HepG2 (cell line): ENCODE data around the gene LHX3. TPM values are rescaled to one million over a fixed set of nuclear protein-coding genes. Genes with fewer than 3 reads are reported as not detected.

Experiments used
- ATAC-seq: fragments of 200-7000 bp; cut with Tn5 transposase; 3 replicates; pipeline ENCODE4 v1.9.1; 2020; ENCODE audit warnings: mild to moderate bottlenecking, moderate library complexity
- BruUV-seq: library from RNA; stranded (reverse); fragments of 400-500 nt; replicated peaks from 2 replicates; lab custom pipeline; 2021; lab: Mats Ljungman, UMichigan
- CTCF ChIA-PET: fragments of 300-600 bp; formaldehyde crosslinking; extraction: SDS; loops from one replicate; lab custom pipeline; 2021; ENCODE audit warnings: low total read pairs, inconsistent platforms, low intra/inter-chr PET ratio; lab: Yijun Ruan, JAX
- POLR2A ChIA-PET: fragments of 350-600 bp; sonication (Branson Sonifier 250); formaldehyde crosslinking; loops from one replicate; lab custom pipeline; 2020; ENCODE audit warnings: antibody characterized with exemption, inconsistent platforms; lab: Yijun Ruan, JAX
- DNase-seq: peaks from one replicate; pipeline ENCODE4 v3.0.0-alpha.2; 2015; ENCODE audit warnings: low spot score
- FAIRE-seq: peaks from 3 replicates; lab custom pipeline; 2011; peaks lifted over from hg19 to GRCh38; lab: Jason Lieb, UNC
- H2AFZ ChIP-seq: one replicate; pipeline ENCODE4 v1.6.1; 2011; ENCODE audit warnings: low read length, inconsistent platforms
- H3K27ac ChIP-seq: fragments of 300-600 bp; 3 replicates; pipeline ENCODE4 v1.8.0; 2011; ENCODE audit warnings: mixed run types, mild to moderate bottlenecking, mixed read lengths, low read length, inconsistent platforms; ENCODE audit not compliant: insufficient read depth; ENCODE audit errors: extremely low read length
- H3K27me3 ChIP-seq, 2 experiments: fragments of 200-600 bp in 1 of 2; 2 replicates in 1 of 2; 3 replicates in 1 of 2; pipeline versions ENCODE4 v1.6.0 to v1.8.0; 2011; ENCODE audit warnings: low read length in 2 of 2, mild to moderate bottlenecking in 2 of 2, moderate library complexity in 2 of 2, inconsistent platforms in 1 of 2; ENCODE audit not compliant: insufficient read depth in 2 of 2, control insufficient read depth in 1 of 2
- H3K36me3 ChIP-seq, 2 experiments: fragments of 200-600 bp in 1 of 2; replicated peaks in 1 of 2; 2 replicates in 1 of 2; 3 replicates in 1 of 2; pipeline versions ENCODE4 v1.5.1 to v1.8.0; 2011; ENCODE audit warnings: low read length in 2 of 2, inconsistent platforms in 1 of 2; ENCODE audit not compliant: insufficient read depth in 2 of 2, control insufficient read depth in 1 of 2
- H3K4me1 ChIP-seq: 2 replicates; pipeline ENCODE4 v1.5.1; 2012; ENCODE audit warnings: low read length, inconsistent platforms; ENCODE audit not compliant: insufficient read depth
- H3K4me2 ChIP-seq: 2 replicates; pipeline ENCODE4 v1.6.0; 2011; ENCODE audit warnings: low read depth, low read length, inconsistent platforms
- H3K4me3 ChIP-seq, 3 experiments: fragments of 200-600 bp in 1 of 3; sonication (generic), shearing (Covaris generic) in 1 of 3; replicated peaks in 1 of 3; 2 replicates each; pipeline ENCODE4 v1.5.1; 2011 to 2016; ENCODE audit warnings: low read length in 3 of 3, inconsistent platforms in 2 of 3, low read depth in 2 of 3, mild to moderate bottlenecking in 2 of 3, control low read depth in 1 of 3, mixed read lengths in 1 of 3; ENCODE audit not compliant: insufficient read depth in 1 of 3
- H3K79me2 ChIP-seq: one replicate; pipeline ENCODE4 v1.6.1; 2011; ENCODE audit warnings: low read length, inconsistent platforms; ENCODE audit not compliant: insufficient read depth
- H3K9ac ChIP-seq: 2 replicates; pipeline ENCODE4 v1.6.0; 2011; ENCODE audit warnings: mild to moderate bottlenecking, low read depth, low read length, inconsistent platforms; ENCODE audit not compliant: insufficient read depth
- H3K9me3 ChIP-seq: 2 replicates; pipeline ENCODE4 v1.5.1; 2012; ENCODE audit warnings: mild to moderate bottlenecking, low read length
- H4K20me1 ChIP-seq: 2 replicates; pipeline ENCODE4 v1.6.0; 2011; ENCODE audit warnings: inconsistent platforms, mild to moderate bottlenecking, low read length, moderate library complexity; ENCODE audit not compliant: insufficient read depth
- BCL6 ChIP-seq: IDR thresholded peaks from 2 replicates; pipeline ENCODE4 v1.6.1; 2016; ENCODE audit warnings: missing genetic modification reagents, missing compliant biosample characterization
- CEBPB ChIP-seq: IDR thresholded peaks from 2 replicates; pipeline ENCODE4 v1.6.1; 2011; ENCODE audit warnings: low read depth, low read length, improper control_type of control experiment, borderline replicate concordance
- CENPX ChIP-seq: sonication (generic); formaldehyde crosslinking; IDR thresholded peaks from 2 replicates; pipeline ENCODE4 v1.9.0; 2021; ENCODE audit warnings: mild to moderate bottlenecking, missing genetic modification reagents, moderate library complexity
- CHD2 ChIP-seq: IDR thresholded peaks from 2 replicates; pipeline ENCODE4 v1.6.1; 2011; ENCODE audit warnings: low read depth, low read length, improper control_type of control experiment
- HNRNPL ChIP-seq: fragments of 200-400 bp; formaldehyde crosslinking; IDR thresholded peaks from 2 replicates; pipeline ENCODE4 v1.6.1; 2017; ENCODE audit warnings: mild to moderate bottlenecking, low read depth, low read length
- NFATC3 ChIP-seq: sonication (generic); formaldehyde crosslinking; IDR thresholded peaks from 2 replicates; pipeline ENCODE4 v1.5.1; 2020; ENCODE audit warnings: mild to moderate bottlenecking, missing genetic modification reagents
- PAX8 ChIP-seq: sonication (generic); formaldehyde crosslinking; IDR thresholded peaks from 2 replicates; pipeline ENCODE4 v1.8.0; 2022; ENCODE audit warnings: mild to moderate bottlenecking, missing genetic modification reagents, borderline replicate concordance
- SALL1 ChIP-seq: sonication (generic); formaldehyde crosslinking; IDR thresholded peaks from 2 replicates; pipeline ENCODE4 v1.8.0; 2022; ENCODE audit warnings: mild to moderate bottlenecking, missing genetic modification reagents
- ZEB1 ChIP-seq: IDR thresholded peaks from 2 replicates; pipeline ENCODE4 v1.6.1; 2012; ENCODE audit warnings: mild to moderate bottlenecking, low read depth, inconsistent platforms; ENCODE audit not compliant: insufficient replicate concordance
- ZFP90 ChIP-seq: sonication (generic); formaldehyde crosslinking; IDR thresholded peaks from 2 replicates; pipeline ENCODE4 v1.8.0; 2022; ENCODE audit warnings: missing genetic modification reagents, mild to moderate bottlenecking, inconsistent platforms, borderline replicate concordance
- ZMYM2 ChIP-seq: sonication (generic); formaldehyde crosslinking; IDR thresholded peaks from 2 replicates; pipeline ENCODE4 v1.8.0; 2022; ENCODE audit warnings: mild to moderate bottlenecking, missing genetic modification reagents
- ZNF367 ChIP-seq: sonication (generic); formaldehyde crosslinking; IDR thresholded peaks from 2 replicates; pipeline ENCODE4 v1.4.0; 2020; ENCODE audit warnings: missing genetic modification reagents, borderline replicate concordance
- WGBS: methylation state at CpG from one replicate; pipeline ENCODE4 v1.1.6; 2017; ENCODE audit warnings: low lambda C conversion rate; 5-methylcytosine and 5-hydroxymethylcytosine counted together
- in situ Hi-C: cut with HindIII; loops from 2 replicates; pipeline ENCODE4 v1.10.0; 2017; ENCODE audit warnings: low pct_unique_long_range_greater_than_20kb; ENCODE audit not compliant: extremely low pct_ligation_motif_present
- intact Hi-C: fragments of 100-400 bp; cut with micrococcal nuclease; formaldehyde crosslinking; loops from one replicate; pipeline ENCODE4 v1.10.0; 2022; ENCODE audit not compliant: unreplicated experiment
- polyA plus RNA-seq, 8 experiments: library from polyadenylated mRNA; depleted of rRNA in 3 of 8; stranded (reverse) in 7 of 8; unstranded in 1 of 8; fragments of >200 nt; fragmentation: Illumina TruSeq in 4 of 8; extraction: Trizol in 4 of 8; gene quantifications; 2 replicates each; pipeline versions ENCODE4 v1.2.1 to v1.2.3, GENCODE V29; 2011 to 2016; ENCODE audit warnings: low read depth in 4 of 8, missing spikeins in 1 of 8, mixed read lengths in 1 of 8; ENCODE audit not compliant: insufficient read depth in 1 of 8
- total RNA-seq, 5 experiments: library from RNA; depleted of rRNA; stranded (reverse); fragments of >200 nt; fragmentation: Illumina TruSeq; extraction: Trizol; gene quantifications; 2 replicates each; pipeline ENCODE4 v1.2.3, GENCODE V29; 2016; ENCODE audit warnings: low read depth in 1 of 5
- TF ChIP-seq, protein P1 (sequence below), 2 experiments: sonication (generic) in 1 of 2; formaldehyde crosslinking in 1 of 2; IDR thresholded peaks; 2 replicates each; pipeline versions ENCODE4 v1.5.1 to v1.6.1; 2011 to 2020; ENCODE audit warnings: borderline replicate concordance in 1 of 2, low read depth in 1 of 2, low read length in 1 of 2, mild to moderate bottlenecking in 1 of 2, missing genetic modification reagents in 1 of 2, moderate library complexity in 1 of 2
- TF ChIP-seq, protein P2 (sequence below): sonication (generic); formaldehyde crosslinking; IDR thresholded peaks from 2 replicates; pipeline ENCODE4 v1.9.0; 2021; ENCODE audit warnings: mild to moderate bottlenecking, missing genetic modification reagents

Gene LHX3
- total and polyA plus RNA-seq, 2 of the 13 experiments (the other 11 are each of a cell fraction or from before 2014, with no cell fraction given): not detected

DNA sequence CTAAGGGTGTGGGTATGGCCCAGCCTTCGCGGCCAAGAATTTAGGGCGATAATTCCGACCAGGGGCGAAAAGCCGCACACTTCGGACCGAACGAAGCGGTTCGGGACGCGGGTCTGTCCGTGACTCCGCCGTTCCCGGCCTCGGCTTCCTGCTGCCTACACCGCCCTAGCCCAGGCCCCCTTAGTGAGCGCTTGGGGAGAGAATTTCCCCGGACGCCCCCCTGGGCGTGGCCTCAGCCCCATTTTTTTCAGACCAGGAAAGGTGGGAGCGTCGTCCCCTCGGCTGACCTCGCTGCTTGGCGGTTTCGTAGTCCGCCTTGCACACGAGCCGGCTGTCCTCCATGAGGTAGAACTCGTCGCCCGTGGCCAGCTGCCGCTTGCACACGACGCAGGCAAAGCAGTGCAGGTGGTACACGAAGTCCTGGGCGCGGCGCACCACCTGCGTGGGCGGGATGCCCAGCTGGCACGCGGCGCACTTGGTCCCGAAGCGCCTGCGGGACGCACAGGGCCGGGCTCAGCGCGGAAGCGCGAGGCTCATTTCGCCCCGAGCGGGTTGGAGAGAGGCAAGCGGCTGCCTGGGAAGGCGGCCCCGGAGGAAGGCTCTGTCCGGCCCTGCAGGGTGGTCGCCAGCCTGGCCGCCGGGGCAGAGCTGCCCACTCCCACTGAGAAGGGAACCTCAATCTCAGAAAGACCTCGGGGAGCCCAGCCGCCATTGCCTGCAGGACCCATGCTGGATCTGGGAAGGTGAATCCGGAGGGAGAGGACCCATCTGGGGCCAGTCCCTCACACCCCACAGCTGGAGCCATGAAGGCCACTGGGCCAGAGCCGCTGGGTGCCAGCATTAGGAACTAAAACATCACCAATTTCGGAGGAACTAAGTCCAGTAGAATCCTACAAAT is 5.3 kb downstream of the LHX3 start:
- no peaks in the 10 kb centered on the region for H3K9me3 ChIP-seq
- TF ChIP-seq BCL6 (no peak), HNRNPL (no peak), SALL1 (CRISPR knock-in tag) (no peak), ZNF367 (CRISPR knock-in tag) (no peak), ZEB1 (no peak), PAX8 (CRISPR knock-in tag) (no peak), CHD2 (no peak), NFATC3 (CRISPR knock-in tag) (no peak), ZMYM2 (CRISPR knock-in tag) (no peak), CEBPB (no peak), ZFP90 (CRISPR knock-in tag) (no peak), CENPX (CRISPR knock-in tag) (no peak)
- TF ChIP-seq, protein P1, sequence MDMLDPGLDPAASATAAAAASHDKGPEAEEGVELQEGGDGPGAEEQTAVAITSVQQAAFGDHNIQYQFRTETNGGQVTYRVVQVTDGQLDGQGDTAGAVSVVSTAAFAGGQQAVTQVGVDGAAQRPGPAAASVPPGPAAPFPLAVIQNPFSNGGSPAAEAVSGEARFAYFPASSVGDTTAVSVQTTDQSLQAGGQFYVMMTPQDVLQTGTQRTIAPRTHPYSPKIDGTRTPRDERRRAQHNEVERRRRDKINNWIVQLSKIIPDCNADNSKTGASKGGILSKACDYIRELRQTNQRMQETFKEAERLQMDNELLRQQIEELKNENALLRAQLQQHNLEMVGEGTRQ (IDR thresholded peaks at IDR 0.05; ENCODE audit: low read depth, low read length): no peak
- TF ChIP-seq, protein P1 (CRISPR knock-in tag; IDR thresholded peaks at IDR 0.05; ENCODE audit: borderline replicate concordance): no peak
- TF ChIP-seq, protein P2, sequence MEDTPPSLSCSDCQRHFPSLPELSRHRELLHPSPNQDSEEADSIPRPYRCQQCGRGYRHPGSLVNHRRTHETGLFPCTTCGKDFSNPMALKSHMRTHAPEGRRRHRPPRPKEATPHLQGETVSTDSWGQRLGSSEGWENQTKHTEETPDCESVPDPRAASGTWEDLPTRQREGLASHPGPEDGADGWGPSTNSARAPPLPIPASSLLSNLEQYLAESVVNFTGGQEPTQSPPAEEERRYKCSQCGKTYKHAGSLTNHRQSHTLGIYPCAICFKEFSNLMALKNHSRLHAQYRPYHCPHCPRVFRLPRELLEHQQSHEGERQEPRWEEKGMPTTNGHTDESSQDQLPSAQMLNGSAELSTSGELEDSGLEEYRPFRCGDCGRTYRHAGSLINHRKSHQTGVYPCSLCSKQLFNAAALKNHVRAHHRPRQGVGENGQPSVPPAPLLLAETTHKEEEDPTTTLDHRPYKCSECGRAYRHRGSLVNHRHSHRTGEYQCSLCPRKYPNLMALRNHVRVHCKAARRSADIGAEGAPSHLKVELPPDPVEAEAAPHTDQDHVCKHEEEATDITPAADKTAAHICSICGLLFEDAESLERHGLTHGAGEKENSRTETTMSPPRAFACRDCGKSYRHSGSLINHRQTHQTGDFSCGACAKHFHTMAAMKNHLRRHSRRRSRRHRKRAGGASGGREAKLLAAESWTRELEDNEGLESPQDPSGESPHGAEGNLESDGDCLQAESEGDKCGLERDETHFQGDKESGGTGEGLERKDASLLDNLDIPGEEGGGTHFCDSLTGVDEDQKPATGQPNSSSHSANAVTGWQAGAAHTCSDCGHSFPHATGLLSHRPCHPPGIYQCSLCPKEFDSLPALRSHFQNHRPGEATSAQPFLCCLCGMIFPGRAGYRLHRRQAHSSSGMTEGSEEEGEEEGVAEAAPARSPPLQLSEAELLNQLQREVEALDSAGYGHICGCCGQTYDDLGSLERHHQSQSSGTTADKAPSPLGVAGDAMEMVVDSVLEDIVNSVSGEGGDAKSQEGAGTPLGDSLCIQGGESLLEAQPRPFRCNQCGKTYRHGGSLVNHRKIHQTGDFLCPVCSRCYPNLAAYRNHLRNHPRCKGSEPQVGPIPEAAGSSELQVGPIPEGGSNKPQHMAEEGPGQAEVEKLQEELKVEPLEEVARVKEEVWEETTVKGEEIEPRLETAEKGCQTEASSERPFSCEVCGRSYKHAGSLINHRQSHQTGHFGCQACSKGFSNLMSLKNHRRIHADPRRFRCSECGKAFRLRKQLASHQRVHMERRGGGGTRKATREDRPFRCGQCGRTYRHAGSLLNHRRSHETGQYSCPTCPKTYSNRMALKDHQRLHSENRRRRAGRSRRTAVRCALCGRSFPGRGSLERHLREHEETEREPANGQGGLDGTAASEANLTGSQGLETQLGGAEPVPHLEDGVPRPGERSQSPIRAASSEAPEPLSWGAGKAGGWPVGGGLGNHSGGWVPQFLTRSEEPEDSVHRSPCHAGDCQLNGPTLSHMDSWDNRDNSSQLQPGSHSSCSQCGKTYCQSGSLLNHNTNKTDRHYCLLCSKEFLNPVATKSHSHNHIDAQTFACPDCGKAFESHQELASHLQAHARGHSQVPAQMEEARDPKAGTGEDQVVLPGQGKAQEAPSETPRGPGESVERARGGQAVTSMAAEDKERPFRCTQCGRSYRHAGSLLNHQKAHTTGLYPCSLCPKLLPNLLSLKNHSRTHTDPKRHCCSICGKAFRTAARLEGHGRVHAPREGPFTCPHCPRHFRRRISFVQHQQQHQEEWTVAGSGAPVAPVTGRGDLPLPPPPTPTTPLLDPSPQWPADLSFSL (CRISPR knock-in tag): no peak
- H4K20me1 ChIP-seq: peaks cover 16% of the 10 kb centered on the region; the same call in 1 of the 2 replicates
- no peaks in the 10 kb centered on the region for H3K36me3 ChIP-seq
- in situ Hi-C loops: no loop called here
- no peak overlapping the region for H3K9ac ChIP-seq
- FAIRE-seq (no peak), DNase-seq (no peak), ATAC-seq (no peak)
- H3K27ac ChIP-seq: no peak overlapping the region
- intact Hi-C loops: no loop called here
- POLR2A ChIA-PET: no interaction called here
- no peak overlapping the region for H3K4me3 ChIP-seq
- no TSS peak for BruUV-seq
- H3K4me1 ChIP-seq: no peaks in the 10 kb centered on the region
- H2AFZ ChIP-seq: no peak overlapping the region
- H3K79me2 ChIP-seq: no peaks in the 10 kb centered on the region
- CTCF ChIA-PET: no interaction called here
- H3K4me2 ChIP-seq: no peak overlapping the region
- 54% methylated on average over 36 of the region's 71 CpGs for WGBS
- H3K27me3 ChIP-seq: peaks cover 14 to 74% of the 10 kb centered on the region in 2 experiments; a peak in 4 of 5 replicates
